Measurements from ENCODE around the gene WFDC1.

DNA sequence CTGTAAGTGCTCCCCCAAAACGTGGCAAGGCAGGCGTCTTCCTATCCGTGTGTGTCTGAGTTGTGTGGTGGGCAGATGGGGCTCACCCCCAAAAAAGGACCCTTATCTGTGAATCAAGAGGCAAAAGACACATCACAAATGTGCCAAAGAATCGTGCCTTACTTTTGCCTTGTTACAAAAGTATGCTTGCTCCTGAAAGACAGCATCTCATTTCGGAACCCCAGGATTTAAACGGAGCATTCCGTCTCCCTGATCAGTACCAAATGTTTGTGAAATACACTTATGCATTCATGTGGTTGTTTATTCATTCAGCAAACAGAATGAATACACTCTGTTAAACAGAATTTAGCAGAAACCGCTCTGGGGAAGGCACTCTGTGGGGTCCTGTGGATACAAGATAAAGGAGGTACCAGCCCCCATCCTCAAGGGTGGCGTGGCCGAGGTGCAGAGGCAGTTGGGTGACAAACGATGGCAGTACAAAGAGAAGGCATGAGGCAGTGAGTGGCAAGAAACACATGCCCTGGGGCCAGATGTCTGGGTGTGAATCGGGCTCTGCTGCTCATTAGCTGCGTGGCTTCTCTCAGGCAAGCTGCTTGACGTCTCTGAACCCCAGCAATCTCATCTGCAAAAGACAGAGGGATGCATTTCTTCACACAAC, 654 bp downstream of the WFDC1 start:
- TF ChIP-seq, protein P1, sequence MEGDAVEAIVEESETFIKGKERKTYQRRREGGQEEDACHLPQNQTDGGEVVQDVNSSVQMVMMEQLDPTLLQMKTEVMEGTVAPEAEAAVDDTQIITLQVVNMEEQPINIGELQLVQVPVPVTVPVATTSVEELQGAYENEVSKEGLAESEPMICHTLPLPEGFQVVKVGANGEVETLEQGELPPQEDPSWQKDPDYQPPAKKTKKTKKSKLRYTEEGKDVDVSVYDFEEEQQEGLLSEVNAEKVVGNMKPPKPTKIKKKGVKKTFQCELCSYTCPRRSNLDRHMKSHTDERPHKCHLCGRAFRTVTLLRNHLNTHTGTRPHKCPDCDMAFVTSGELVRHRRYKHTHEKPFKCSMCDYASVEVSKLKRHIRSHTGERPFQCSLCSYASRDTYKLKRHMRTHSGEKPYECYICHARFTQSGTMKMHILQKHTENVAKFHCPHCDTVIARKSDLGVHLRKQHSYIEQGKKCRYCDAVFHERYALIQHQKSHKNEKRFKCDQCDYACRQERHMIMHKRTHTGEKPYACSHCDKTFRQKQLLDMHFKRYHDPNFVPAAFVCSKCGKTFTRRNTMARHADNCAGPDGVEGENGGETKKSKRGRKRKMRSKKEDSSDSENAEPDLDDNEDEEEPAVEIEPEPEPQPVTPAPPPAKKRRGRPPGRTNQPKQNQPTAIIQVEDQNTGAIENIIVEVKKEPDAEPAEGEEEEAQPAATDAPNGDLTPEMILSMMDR (IDR thresholded peaks at IDR 0.05; ENCODE audit: insufficient read depth, low read length): no peak
- no peak for TF ChIP-seq POLR2AphosphoS5 (IDR thresholded peaks at IDR 0.05; ENCODE audit: low read depth)

Data from HL-60 (cell line).